Uterus (tissue), 2 donors: ENCODE measurements around the gene FARS2.

Experiments
- POLR2A ChIP-seq, 2 donors: fragments of 450-650 bp; IDR thresholded peaks; one replicate each; pipeline ENCODE4 v1.6.1; 2016; ENCODE audit warnings: antibody characterized with exemption in 2 of 2, mild to moderate bottlenecking in 1 of 2, moderate library complexity in 1 of 2
- TF ChIP-seq, protein P1 (sequence below), 4 experiments: fragments of 200-600 bp in 2 of 4; fragments of 450-650 bp in 2 of 4; sonication (generic) in 2 of 4; IDR thresholded peaks; one replicate each; pipeline ENCODE4 v1.5.1; 2016 to 2019; ENCODE audit warnings: antibody characterized with exemption in 4 of 4, mild to moderate bottlenecking in 2 of 4, moderate library complexity in 1 of 4

DNA sequence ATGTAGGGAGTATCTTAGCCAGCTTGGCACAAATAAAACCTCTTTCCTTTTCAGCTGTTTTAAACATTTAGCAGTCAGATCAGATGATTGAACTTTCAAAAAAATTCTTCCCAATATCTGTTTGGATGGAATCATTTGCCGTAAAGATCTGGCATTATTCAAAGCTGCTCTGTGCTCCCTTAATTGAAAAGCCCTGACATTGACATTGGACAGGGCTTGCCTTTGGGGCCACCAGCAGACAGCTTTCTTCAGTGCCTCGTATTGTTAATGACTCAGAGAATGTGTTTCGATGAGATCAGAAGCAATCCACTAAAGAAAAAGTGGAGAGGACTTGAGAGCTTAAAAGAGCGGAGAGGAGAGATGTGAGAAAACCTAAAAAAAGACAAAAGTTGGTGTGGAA is 401.9 kb downstream of the FARS2 start:
- TF ChIP-seq, protein P1, sequence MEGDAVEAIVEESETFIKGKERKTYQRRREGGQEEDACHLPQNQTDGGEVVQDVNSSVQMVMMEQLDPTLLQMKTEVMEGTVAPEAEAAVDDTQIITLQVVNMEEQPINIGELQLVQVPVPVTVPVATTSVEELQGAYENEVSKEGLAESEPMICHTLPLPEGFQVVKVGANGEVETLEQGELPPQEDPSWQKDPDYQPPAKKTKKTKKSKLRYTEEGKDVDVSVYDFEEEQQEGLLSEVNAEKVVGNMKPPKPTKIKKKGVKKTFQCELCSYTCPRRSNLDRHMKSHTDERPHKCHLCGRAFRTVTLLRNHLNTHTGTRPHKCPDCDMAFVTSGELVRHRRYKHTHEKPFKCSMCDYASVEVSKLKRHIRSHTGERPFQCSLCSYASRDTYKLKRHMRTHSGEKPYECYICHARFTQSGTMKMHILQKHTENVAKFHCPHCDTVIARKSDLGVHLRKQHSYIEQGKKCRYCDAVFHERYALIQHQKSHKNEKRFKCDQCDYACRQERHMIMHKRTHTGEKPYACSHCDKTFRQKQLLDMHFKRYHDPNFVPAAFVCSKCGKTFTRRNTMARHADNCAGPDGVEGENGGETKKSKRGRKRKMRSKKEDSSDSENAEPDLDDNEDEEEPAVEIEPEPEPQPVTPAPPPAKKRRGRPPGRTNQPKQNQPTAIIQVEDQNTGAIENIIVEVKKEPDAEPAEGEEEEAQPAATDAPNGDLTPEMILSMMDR (IDR thresholded peaks at IDR 0.05): no peak
- TF ChIP-seq POLR2A (IDR thresholded peaks at IDR 0.05): no peak
